SK-N-SH (cell line): ENCODE data around the gene TSC2. TPM values are rescaled to one million over a fixed set of nuclear protein-coding genes. Genes with fewer than 3 reads are reported as not detected.

Experiments used
- CTCF ChIA-PET: fragments of 300-600, 350-600 bp; formaldehyde crosslinking; extraction: SDS; loops from one replicate; lab custom pipeline; 2021; lab: Yijun Ruan, JAX
- POLR2A ChIA-PET: fragments of 350-600 bp; sonication (Branson Sonifier 250); formaldehyde crosslinking; extraction: SDS; loops from one replicate; lab custom pipeline; 2020; ENCODE audit warnings: antibody characterized with exemption, inconsistent platforms; lab: Yijun Ruan, JAX
- DNase-seq: peaks from one replicate; pipeline ENCODE4 v3.0.0; 2012
- H2AFZ ChIP-seq: fragments of 200-600 bp; sonication (generic); 2 replicates; pipeline ENCODE4 v1.8.1; 2016; ENCODE audit warnings: antibody characterized with exemption, mild to moderate bottlenecking, low read depth
- H3F3A ChIP-seq: fragments of 200-600 bp; sonication (generic); replicated peaks from 2 replicates; pipeline ENCODE3; 2016; ENCODE audit warnings: antibody characterized with exemption, mild to moderate bottlenecking; ENCODE audit not compliant: insufficient read depth
- H3K27ac ChIP-seq, 2 experiments: fragments of 200-500 bp in 1 of 2; fragments of 200-600 bp in 1 of 2; sonication (Bioruptor generic) in 1 of 2; sonication (generic), shearing (Covaris generic) in 1 of 2; 2 replicates each; pipeline versions ENCODE4 v1.5.1 to v1.6.1; 2014 to 2016; ENCODE audit warnings: low read depth in 2 of 2, inconsistent platforms in 1 of 2, low read length in 1 of 2, mild to moderate bottlenecking in 1 of 2, mixed read lengths in 1 of 2
- H3K27me3 ChIP-seq: fragments of 200-600 bp; sonication (generic), shearing (Covaris generic); 2 replicates; pipeline ENCODE4 v1.6.1; 2016; ENCODE audit warnings: mixed run types; ENCODE audit not compliant: insufficient read depth
- H3K36me3 ChIP-seq, 2 experiments: fragments of 200-500 bp in 1 of 2; fragments of 200-600 bp in 1 of 2; sonication (Bioruptor generic) in 1 of 2; sonication (generic) in 1 of 2; replicated peaks in 1 of 2; 2 replicates each; pipeline versions ENCODE3 to v1.5.1; 2014 to 2016; ENCODE audit warnings: low read length in 1 of 2, mild to moderate bottlenecking in 1 of 2; ENCODE audit not compliant: insufficient read depth in 2 of 2, control insufficient read depth in 1 of 2
- H3K4me1 ChIP-seq, 2 experiments: fragments of 200-500 bp in 1 of 2; fragments of 200-600 bp in 1 of 2; sonication (Bioruptor generic) in 1 of 2; sonication (generic), shearing (Covaris generic) in 1 of 2; 2 replicates each; pipeline versions ENCODE4 v1.5.1 to v1.6.1; 2014 to 2016; ENCODE audit warnings: low read depth in 1 of 2, low read length in 1 of 2, mixed run types in 1 of 2; ENCODE audit not compliant: insufficient read depth in 2 of 2, control insufficient read depth in 1 of 2
- H3K4me2 ChIP-seq: fragments of 200-600 bp; sonication (generic), shearing (Covaris generic); 2 replicates; pipeline ENCODE4 v1.6.1; 2017; ENCODE audit warnings: mixed run types
- H3K4me3 ChIP-seq, 2 experiments: fragments of 200-500 bp in 1 of 2; fragments of 200-600 bp in 1 of 2; sonication (Bioruptor generic) in 1 of 2; sonication (generic), shearing (Covaris generic) in 1 of 2; 2 replicates each; pipeline versions ENCODE4 v1.5.1 to v1.8.1; 2014 to 2016; ENCODE audit warnings: low read depth in 2 of 2, inconsistent platforms in 1 of 2, low read length in 1 of 2, mild to moderate bottlenecking in 1 of 2, mixed read lengths in 1 of 2, moderate library complexity in 1 of 2
- H3K79me2 ChIP-seq: fragments of 200-600 bp; sonication (generic); 2 replicates; pipeline ENCODE4 v1.8.1; 2017; ENCODE audit warnings: mild to moderate bottlenecking; ENCODE audit not compliant: insufficient read depth
- H3K9ac ChIP-seq: fragments of 200-600 bp; sonication (generic); 2 replicates; pipeline ENCODE4 v1.6.1; 2017; ENCODE audit warnings: mixed run types
- H3K9me2 ChIP-seq: fragments of 200-600 bp; sonication (generic); 2 replicates; pipeline ENCODE4 v1.6.1; 2017; ENCODE audit warnings: mixed run types
- H3K9me3 ChIP-seq: fragments of 200-600 bp; sonication (generic); 2 replicates; pipeline ENCODE4 v1.6.1; 2017; ENCODE audit warnings: mixed run types, mild to moderate bottlenecking, moderate library complexity
- H4K20me1 ChIP-seq: fragments of 200-600 bp; sonication (generic); 2 replicates; pipeline ENCODE4 v1.6.1; 2017; ENCODE audit warnings: mild to moderate bottlenecking, mixed run types; ENCODE audit not compliant: insufficient read depth
- FOXJ3 ChIP-seq: sonication (generic); formaldehyde crosslinking; IDR thresholded peaks from 2 replicates; pipeline ENCODE4 v1.5.1; 2020; ENCODE audit warnings: mild to moderate bottlenecking, missing genetic modification reagents
- GATA2 ChIP-seq: sonication (generic); formaldehyde crosslinking; IDR thresholded peaks from 2 replicates; pipeline ENCODE4 v1.5.0; 2020; ENCODE audit warnings: mild to moderate bottlenecking, missing genetic modification reagents
- IRF3 ChIP-seq: fragments of 150-350 bp; IDR thresholded peaks from 2 replicates; pipeline ENCODE4 v1.6.1; 2016; ENCODE audit warnings: mild to moderate bottlenecking, low read depth, low read length
- JUND ChIP-seq: IDR thresholded peaks from 2 replicates; pipeline ENCODE4 v1.4.0; 2012
- MEF2A ChIP-seq: IDR thresholded peaks from 2 replicates; pipeline ENCODE4 v1.4.0; 2012; ENCODE audit warnings: low read depth, borderline replicate concordance
- MXI1 ChIP-seq: IDR thresholded peaks from 2 replicates; pipeline ENCODE4 v1.6.1; 2012; ENCODE audit warnings: mild to moderate bottlenecking, low read depth, low read length, improper control_type of control experiment
- REST ChIP-seq: IDR thresholded peaks from 2 replicates; pipeline ENCODE4 v1.6.1; 2012; ENCODE audit warnings: mild to moderate bottlenecking, low read depth, low read length, moderate library complexity
- RXRA ChIP-seq: IDR thresholded peaks from 2 replicates; pipeline ENCODE4 v1.4.0; 2012; ENCODE audit warnings: low read depth, mild to moderate bottlenecking, borderline replicate concordance
- SIN3A ChIP-seq: IDR thresholded peaks from 2 replicates; pipeline ENCODE4 v1.6.1; 2012; ENCODE audit warnings: low read depth, mild to moderate bottlenecking, low read length, moderate library complexity, borderline replicate concordance
- YY1 ChIP-seq: IDR thresholded peaks from 2 replicates; pipeline ENCODE4 v1.4.0; 2012; ENCODE audit warnings: low read depth, mild to moderate bottlenecking
- whole genome bisulfite sequencing: methylation state at CpG from one replicate; pipeline ENCODE4 v1.1.6; 2017; ENCODE audit warnings: low lambda C conversion rate; 5-methylcytosine and 5-hydroxymethylcytosine counted together
- polyA plus RNA-seq, 3 experiments: library from polyadenylated mRNA; depleted of rRNA; stranded (reverse); fragments of >200 nt; gene quantifications; 2 replicates each; pipeline ENCODE4 v1.2.3, GENCODE V29; 2012

The TSC2 gene
- polyA plus RNA-seq, 1 of the 3 experiments (the other 2 are of a cell fraction), result 96.1 TPM

GRCh38 chr16:2086812-2087747 lies 39.3 kb downstream of the TSC2 start:
- Histone ChIP-seq H3K4me1 (no peaks in the 10 kb centered on the region; a peak in 1 of 4 replicates), H3K4me2 (no peak overlapping the region), H3K4me3 (no peak overlapping the region), H3K79me2 (no peaks in the 10 kb centered on the region), H3K36me3 (peaks cover 0 to 89% of the 10 kb centered on the region in 2 experiments), H3K9me2 (no peaks in the 10 kb centered on the region)
- 96% methylated on average over 12 of the region's 30 CpGs for WGBS
- TF ChIP-seq IRF3 (no peak), SIN3A (no peak), REST (no peak), MXI1 (no peak), GATA2 (CRISPR knock-in tag) (no peak), MEF2A (no peak), RXRA (no peak), FOXJ3 (CRISPR knock-in tag) (no peak), YY1 (no peak), JUND (no peak)
- TF ChIP-seq, all 33 proteins: peak for 0
- Histone ChIP-seq H2AFZ (no peak overlapping the region), H3K27me3 (no peaks in the 10 kb centered on the region), H3F3A (peaks cover 10% of the 10 kb centered on the region), H3K9ac (no peak overlapping the region), H4K20me1 (peaks cover 7% of the 10 kb centered on the region; the same call in 1 of the 2 replicates), H3K27ac (no peak overlapping the region), H3K9me3 (no peaks in the 10 kb centered on the region)
- DNase-seq, result no peak
- CTCF ChIA-PET, result interaction anchor here (0.6 to 1.9 kb wide), 3 partner anchors 10 to 54 kb away, joined by 3 to 7 read pairs (median 4); no protein-coding TSS in a partner anchor
- POLR2A ChIA-PET, result interaction anchor here (0.5 kb wide), 1 partner anchor 56 kb away, joined by 5 read pairs; no protein-coding TSS in a partner anchor
